Measurements from ENCODE around the gene MAP2K6. TPM values are rescaled to one million over a fixed set of nuclear protein-coding genes. Genes with fewer than 3 reads are reported as not detected.

The MAP2K6 gene
- total and polyA plus RNA-seq, 11 donors = 0.61 to 5.1 (median 1.4) TPM

DNA sequence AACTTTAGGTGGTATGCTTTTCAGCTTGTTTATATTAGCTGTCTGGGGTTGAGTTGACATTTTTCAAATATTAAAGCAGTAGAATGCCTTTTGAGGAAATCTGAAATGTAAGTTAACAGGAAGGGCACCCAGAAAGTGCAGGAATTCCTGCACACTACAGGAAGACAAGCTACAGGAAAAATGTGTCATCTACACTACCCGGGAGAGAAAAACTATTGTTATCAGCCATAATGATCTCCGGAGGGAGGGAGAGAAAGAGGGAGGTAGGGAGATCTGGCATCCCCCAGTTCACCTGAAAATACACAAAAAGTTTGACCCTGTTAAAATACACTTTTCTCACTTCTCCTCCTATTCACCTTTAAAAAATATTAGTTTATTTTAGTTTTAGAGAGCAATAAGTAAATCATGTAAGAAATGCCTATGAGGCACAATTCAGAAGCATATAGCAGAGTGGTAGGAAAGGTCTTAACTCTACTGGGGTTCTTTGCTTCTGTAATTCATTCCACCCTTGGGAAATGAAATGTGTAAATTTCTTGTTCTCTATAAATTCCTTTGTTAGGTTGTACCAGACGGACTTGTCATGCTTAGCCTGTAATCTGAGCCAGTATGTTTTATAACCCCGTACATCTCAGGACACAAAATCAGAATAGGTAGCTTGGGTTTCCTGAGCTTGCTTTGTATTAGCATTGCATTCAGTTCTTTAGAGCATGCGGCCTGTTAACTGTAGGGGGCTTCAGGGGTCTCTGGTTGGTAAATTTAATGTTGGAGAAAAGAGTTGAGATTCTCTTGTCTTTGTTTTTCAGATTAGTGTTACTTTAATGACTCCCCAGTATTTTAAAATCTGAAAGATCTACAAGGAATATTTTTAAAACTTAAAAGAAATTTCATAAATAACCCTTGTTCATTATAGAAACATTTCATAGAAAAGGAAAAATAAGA is 3.3 kb downstream of the MAP2K6 start:
- no peak overlapping the region for H3K4me3 ChIP-seq
- ATAC-seq = no peak
- no peak for DNase-seq
- intact Hi-C loops (cut with DNase I) = loop anchor here in 3 of 10 donors (5.0 to 10.0 kb wide), 5 partner anchors 47 to 107 kb away; no protein-coding TSS in a partner anchor
- no peaks in the 10 kb centered on the region for H3K27me3 ChIP-seq
- WGBS, 4 donors = 50 to 59% (median 55%) methylated on average over 5 of the region's 5 CpGs
- TF ChIP-seq CTCF (IDR thresholded peaks at IDR 0.05) = no peak
- no peak for TF ChIP-seq POLR2A (IDR thresholded peaks at IDR 0.05)
- H3K4me1 ChIP-seq = peaks cover 0 to 35% (median 15%) of the 10 kb centered on the region in 12 donors
- H3K9me3 ChIP-seq = no peaks in the 10 kb centered on the region
- no peaks in the 10 kb centered on the region for H3K36me3 ChIP-seq
- H3K27ac ChIP-seq = no peak overlapping the region

GRCh38 chr17:69418535-69418934 is 4.0 kb downstream of the MAP2K6 start:
- no peaks in the 10 kb centered on the region for H3K27me3 ChIP-seq
- TF ChIP-seq POLR2A (IDR thresholded peaks at IDR 0.05) (no peak), CTCF (IDR thresholded peaks at IDR 0.05) (no peak)
- no peak for ATAC-seq
- H3K36me3 ChIP-seq = no peaks in the 10 kb centered on the region
- no peak overlapping the region for H3K4me3 ChIP-seq
- 90 to 95% (median 92%) methylated on average over 2 of the region's 2 CpGs for WGBS, 4 donors
- H3K27ac ChIP-seq = no peak overlapping the region
- peaks cover 0 to 35% (median 15%) of the 10 kb centered on the region in 12 donors for H3K4me1 ChIP-seq
- intact Hi-C loops (cut with DNase I) = loop anchor here in 3 of 10 donors (5.0 to 10.0 kb wide), 5 partner anchors 46 to 106 kb away; no protein-coding TSS in a partner anchor
- DNase-seq = no peak
- no peaks in the 10 kb centered on the region for H3K9me3 ChIP-seq

DNA sequence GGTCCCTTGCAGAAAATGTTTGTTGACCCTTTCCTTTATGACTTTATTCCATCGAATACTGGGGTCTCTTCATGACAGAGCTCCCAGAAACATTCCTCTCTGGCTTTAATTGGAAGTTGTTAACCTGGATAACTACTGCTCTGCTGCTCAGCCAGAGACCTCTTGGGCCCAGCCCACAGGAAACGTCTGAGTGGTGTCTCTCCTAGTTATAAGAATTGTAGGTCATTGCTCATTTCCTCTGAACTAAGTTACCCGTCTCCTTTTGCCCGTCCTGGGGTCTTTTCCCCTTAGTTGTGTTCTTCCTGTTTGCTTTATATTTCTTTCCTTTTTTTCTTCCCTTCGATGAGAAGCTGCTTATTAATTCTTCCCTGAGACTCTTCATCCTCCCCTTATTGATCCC is 9.0 kb downstream of the MAP2K6 start:
- Histone ChIP-seq H3K4me3 (no peak overlapping the region), H3K4me1 (peaks cover 0 to 11% (median 0%) of the 10 kb centered on the region in 12 donors), H3K27me3 (no peaks in the 10 kb centered on the region), H3K27ac (no peak overlapping the region), H3K36me3 (no peaks in the 10 kb centered on the region), H3K9me3 (no peaks in the 10 kb centered on the region)
- TF ChIP-seq CTCF (IDR thresholded peaks at IDR 0.05) (no peak), POLR2A (IDR thresholded peaks at IDR 0.05) (no peak)
- whole genome bisulfite sequencing, 4 donors = 48 to 56% (median 51%) methylated on average over 5 of the region's 5 CpGs
- ATAC-seq (no peak), DNase-seq (no peak)
- intact Hi-C loops (cut with DNase I) = loop anchor here in 1 of 10 donors (10.0 kb wide), 1 partner anchor 91 kb away; no protein-coding TSS in a partner anchor

DNA sequence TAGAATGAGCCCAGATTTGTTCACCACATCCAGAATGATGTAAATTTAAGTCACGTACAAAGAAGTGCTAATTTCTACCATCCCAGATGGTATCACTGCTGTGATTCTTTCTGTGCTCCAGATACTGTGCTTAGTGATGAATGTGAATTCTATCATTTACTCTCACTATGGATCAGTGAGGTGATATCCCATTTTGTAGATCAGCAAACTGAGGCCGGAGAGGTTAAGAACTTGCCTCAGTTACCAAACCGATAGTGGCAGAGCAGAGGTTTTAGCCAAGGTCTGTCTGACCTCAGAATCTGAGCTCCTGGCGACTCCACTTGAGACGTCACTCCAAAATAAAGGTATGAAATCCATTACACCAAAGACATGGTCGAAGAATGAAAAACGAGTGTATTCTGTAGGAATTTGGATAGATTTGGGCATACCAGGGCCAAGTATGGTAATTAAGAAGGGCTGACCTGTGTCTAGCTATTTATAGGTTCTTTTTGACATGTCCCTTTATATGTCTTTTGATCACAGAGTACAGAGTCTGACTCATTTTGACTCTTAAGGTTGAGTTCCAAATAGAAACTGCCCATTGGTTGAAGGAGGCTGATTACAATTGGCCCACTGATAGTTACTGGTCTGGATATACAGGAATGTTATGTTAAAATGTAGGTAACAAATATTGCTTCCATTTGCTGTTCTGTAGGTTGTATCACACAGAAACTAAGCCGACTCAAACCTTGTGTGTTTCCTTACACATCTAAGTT is 10.0 kb downstream of the MAP2K6 start:
- H3K4me1 ChIP-seq = peaks cover 0 to 9% (median 0%) of the 10 kb centered on the region in 12 donors
- no peak overlapping the region for H3K4me3 ChIP-seq
- 93 to 96% (median 94%) methylated on average over 8 of the region's 8 CpGs for WGBS, 4 donors
- no peaks in the 10 kb centered on the region for H3K9me3 ChIP-seq
- TF ChIP-seq CTCF (IDR thresholded peaks at IDR 0.05) = no peak
- TF ChIP-seq POLR2A (IDR thresholded peaks at IDR 0.05) = no peak
- ATAC-seq (no peak), DNase-seq (no peak)
- H3K36me3 ChIP-seq = no peaks in the 10 kb centered on the region
- intact Hi-C loops (cut with DNase I) = loop anchor here in 2 of 10 donors (5.0 to 10.0 kb wide), 2 partner anchors 47 to 90 kb away; no protein-coding TSS in a partner anchor
- no peak overlapping the region for H3K27ac ChIP-seq
- no peaks in the 10 kb centered on the region for H3K27me3 ChIP-seq

Measured in heart left ventricle (tissue), 16 donors.